HG02885 (cell line): ENCODE data around the gene LRIG2.
A peak's percentile ranks its signal among the peaks of the same experiment; 100 is the strongest.
"Not testable (repeated sequence)": the region's sequence is repeated elsewhere in the genome, so short reads cannot be mapped to it uniquely, and the experiment has no call there.

Experiments used
- ATAC-seq: cut with Tn5 transposase; IDR thresholded peaks from one replicate; pipeline ENCODE4 v1.9.1; 2021; ENCODE audit warnings: mild to moderate bottlenecking; ENCODE audit not compliant: unreplicated experiment, poor library complexity

LRIG2 gene

DNA sequence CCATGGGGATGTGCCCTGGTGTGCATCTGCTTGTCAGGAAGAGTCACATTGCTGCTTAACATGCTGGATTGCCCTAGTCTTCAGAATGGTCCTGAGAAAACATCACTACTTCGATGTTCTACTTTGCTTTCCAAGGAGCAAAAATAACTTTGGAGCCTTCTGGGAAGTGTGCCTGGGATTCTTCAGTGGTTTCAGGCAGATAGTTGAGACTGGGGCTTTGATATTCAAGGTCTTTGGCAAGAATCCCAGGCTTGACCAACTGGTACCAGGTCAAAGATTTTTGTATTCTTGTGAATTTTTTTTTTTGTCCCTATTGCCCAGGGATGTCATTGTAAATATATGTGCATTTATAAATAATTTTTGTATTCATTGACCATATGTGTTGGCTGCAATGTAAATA lies 51.4 kb downstream of the LRIG2 start:
- ATAC-seq = no peak

DNA sequence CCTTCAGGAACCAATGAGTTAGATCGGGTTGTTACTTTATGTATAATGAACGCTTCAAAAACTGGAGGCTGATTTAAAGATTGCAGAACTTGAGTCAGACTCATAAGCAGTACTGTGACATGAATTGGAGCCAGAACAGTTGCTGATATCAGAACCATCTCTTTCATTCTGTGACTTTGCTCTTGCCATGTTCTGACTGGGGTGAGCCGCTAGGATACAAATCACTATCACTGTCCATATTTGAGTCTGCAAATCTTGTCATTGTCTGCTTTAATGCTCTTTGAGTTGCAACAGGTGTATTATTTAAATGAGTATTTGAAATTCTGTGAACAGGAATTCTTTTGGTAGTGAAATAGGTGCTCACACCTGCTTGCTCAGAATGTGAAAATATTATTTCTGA lies 52.5 kb downstream of the LRIG2 start:
- no peak for ATAC-seq

DNA sequence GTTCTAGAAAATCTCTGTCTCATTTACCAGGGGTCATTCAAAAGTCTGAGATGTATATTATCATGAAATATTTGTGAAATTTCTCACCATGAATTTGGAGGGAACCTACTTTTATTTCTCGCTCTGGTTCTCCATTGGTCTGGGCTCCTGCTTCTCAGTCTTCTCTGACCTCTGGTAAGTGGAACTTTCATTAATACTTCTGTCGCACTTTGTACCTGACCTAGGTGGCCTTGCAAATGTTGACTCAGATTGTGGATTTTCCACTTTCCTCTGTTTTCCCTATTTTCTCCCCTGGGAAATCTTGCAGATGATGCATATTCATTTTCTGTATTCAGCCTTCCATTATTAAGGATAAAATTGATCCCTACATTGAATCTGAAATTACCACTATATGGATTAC lies 53.2 kb downstream of the LRIG2 start:
- ATAC-seq = no peak

DNA sequence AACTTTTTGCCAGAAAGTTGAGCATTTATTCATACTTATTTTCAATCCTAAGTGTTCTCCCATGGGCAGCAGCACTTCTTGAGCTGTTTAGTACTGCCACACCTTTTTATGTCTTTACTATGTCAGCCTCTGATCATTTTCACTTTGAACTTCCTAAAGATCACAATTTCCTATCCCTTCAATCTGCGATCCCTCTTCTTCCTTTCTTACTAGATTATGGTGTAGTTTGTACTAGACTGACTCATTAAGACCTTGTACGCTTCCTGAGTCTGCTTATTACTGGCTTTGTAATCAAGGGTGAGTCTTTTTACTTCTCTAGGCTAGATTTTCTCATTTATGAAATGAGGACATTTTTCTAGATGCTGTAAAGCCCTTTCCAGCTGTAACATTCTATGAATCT lies 55.1 kb downstream of the LRIG2 start:
- ATAC-seq = no peak

DNA sequence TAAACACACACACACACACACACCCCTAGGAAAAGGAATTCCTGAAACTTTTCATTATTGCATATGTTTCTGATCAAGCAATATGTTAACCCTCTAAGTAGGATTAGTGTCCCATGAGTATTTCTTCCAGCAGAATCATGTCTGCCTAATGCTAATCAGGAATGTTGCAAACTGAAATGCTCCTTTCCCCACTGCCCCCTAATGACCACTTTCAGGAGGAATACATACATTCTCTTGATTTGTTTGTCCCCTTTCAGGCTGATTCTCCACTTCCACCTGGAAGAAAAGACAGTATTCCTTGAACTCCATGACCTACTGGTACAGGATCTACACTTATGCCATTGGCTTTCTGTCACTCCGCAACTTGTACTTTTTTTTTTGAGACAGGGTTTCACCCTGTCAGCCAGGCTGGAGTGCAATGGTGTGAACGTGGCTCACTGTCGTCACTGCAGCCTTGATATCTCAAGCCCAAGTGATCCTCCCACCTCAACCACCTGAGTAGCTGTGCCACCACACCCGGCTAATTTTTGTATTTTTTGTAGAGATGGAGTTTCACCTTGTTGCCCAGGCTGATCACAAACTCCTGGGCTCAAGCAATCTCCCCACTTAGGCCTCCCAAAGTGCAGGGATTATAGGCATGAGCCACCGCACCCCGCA lies 56.7 kb downstream of the LRIG2 start:
- ATAC-seq = no peak

DNA sequence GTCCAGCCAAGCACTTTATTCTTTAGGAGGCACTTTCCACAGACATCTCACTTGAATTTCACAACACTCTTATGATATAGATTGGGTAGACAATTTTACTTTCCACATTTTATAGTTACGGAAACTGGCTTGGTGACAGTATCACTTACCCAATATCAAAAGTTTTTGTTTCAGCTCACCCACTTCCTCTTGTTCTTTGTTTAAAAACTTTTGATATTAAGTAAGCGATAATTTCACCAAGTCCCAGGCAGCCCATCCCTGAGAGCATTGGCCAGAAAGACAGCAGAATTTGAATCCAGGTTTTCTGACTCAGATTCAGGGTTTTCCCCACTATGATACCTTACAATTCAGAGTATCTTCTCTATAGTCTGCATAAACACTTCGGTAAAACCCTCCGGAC lies 60.0 kb downstream of the LRIG2 start:
- ATAC-seq = no peak

DNA sequence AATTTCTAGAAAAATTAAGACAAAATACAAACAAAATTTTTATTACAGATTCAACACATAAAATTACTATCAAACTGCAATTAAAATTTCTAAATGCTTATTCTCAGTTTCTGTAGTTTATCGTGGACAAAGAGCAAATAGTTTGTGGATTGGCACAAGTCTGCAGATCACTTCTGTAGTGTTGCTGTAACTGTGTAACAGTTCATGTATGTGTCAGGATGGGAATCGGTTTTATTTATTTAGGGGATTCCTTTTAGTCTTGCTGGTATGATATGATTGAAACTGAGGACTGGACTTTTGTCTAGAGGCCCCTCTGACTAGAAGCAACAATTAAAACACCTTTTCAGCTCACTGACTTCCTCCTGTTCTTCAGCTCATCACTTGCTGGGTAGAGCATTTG lies 60.8 kb downstream of the LRIG2 start:
- no peak for ATAC-seq

DNA sequence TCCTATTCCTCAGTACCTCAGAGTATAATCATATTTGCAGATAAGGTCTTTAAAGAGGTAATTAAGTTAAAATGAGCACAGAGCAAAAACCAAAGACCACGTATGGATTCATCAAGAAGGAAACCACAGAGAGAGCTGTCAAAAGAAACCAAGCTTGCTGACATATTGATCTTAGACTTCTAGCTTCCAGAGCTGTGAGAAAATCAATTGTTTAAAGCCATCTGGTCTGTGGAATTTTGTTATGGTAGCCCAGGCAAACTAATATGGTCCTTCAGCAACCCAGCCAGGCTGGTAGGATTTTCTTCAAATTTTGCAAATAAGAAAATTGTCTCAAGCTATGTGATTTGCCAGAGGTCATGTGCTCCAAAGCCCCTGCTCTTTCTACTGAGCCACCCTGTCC lies 62.5 kb downstream of the LRIG2 start:
- ATAC-seq = no peak

DNA sequence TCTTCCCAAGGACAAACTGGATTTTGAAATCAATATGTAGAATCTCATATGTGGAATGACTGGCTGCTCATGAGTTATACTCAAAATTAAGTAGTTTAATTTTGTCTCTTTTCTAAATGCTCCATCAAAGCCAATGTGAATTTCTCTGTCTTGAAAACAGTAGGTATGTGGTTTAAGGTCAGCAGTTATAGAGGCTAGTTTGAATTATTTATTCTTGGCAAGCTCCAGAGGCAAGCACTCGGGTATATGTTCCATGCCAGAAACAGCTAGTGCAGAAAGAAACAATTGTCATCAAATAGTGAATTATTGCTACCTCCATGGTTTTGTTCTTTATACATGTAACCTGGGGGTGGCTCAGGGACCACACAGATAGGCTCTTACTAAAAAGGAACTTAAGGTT lies 63.5 kb downstream of the LRIG2 start:
- no peak for ATAC-seq

DNA sequence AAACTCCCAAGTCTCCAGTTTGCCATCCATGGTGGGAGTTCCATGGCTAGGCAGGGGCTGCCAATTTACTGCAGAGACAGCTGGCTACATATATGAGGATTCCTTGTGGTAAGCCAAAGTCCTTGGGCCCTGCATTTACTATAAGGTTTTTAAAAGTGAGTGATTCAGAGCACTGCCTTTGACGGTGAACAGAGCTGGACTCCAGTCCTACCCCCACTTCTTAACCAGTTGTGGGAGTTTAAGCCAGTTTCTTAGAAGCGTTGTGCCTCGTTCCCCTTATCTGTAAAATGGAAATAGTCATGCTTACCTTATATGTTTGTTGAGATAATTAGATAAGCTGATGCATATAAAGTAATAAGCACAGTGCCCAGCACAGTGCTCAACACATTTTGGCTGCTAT lies 64.6 kb downstream of the LRIG2 start:
- no peak for ATAC-seq

DNA sequence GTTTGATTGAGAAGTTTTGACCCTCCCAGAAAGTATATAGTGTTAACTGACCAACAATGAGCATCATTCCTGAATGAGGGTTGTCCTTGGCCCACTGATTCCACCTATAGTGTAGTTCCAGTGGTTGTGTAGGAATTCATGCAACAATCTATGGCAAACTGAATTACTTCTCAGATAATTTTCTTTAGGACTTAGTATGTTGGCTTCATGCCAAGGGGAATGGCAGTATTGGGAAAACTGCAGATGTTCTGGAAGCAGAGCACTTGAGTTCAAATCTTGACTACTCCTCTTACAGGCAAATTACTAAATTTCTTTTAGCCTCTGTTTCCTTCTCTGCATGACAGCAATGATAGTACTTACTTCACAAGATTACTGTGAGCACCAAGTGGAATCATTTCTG lies 65.8 kb downstream of the LRIG2 start:
- no peak for ATAC-seq

DNA sequence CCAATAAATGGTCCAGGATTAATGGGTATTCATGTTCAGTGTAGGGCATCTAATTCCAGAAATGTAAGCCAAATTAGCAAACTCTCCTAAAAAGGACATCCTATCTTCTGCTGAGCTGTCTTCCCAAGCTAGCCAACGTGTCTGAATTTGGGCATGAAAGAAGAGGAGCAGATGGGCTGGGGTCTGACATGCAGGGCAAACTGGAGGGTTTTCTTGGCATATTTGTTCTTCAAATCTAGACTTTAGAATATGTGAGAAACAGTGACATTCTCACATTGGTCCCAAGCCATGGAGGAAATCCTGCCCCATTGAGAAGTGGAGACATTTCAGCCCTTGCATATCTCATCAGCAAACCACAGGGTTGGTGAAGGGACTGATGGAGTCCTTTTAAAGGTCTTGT lies 67.2 kb downstream of the LRIG2 start:
- no peak for ATAC-seq

DNA sequence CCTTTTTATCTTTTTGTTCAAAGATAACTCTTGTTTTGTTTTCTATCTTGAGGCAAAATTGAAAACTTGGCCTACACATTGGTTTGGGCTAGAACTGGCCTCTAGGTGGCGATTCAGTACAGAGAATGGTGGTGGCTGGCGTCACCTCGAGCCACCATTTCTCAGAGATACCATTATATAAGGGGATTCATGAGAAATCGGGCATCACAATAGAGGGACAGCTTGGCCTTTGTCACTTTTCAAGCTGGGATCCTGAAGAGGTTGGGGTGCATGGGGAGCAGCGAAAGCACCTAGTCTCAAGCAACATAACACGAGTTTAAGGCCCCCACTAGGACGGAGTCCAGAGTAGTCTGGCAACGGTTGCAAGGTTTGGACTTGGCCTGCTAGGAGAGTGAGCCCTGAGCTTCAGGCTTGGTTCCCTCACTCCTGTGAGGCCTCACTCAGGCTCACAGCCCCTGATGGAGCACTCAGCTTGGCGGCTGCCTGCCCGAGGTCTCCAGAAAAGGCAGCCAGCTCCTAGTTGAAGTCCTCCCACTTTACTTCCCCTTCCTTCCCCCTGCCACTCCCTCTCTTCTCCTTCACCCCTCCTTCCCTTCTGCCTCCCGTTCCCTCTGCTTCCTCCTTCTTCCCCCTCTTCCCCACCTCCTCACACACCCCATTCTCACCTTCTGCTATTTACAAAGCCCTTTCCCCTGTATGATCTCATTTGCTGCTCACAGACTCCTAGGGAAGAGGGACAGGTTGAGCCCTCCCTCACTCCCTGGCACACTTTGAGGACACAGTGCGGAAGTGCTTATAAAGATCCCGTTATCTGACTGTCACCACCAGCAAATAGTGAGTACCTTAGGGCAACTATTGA lies 67.8 kb downstream of the LRIG2 start:
- ATAC-seq = peak; percentile 89

DNA sequence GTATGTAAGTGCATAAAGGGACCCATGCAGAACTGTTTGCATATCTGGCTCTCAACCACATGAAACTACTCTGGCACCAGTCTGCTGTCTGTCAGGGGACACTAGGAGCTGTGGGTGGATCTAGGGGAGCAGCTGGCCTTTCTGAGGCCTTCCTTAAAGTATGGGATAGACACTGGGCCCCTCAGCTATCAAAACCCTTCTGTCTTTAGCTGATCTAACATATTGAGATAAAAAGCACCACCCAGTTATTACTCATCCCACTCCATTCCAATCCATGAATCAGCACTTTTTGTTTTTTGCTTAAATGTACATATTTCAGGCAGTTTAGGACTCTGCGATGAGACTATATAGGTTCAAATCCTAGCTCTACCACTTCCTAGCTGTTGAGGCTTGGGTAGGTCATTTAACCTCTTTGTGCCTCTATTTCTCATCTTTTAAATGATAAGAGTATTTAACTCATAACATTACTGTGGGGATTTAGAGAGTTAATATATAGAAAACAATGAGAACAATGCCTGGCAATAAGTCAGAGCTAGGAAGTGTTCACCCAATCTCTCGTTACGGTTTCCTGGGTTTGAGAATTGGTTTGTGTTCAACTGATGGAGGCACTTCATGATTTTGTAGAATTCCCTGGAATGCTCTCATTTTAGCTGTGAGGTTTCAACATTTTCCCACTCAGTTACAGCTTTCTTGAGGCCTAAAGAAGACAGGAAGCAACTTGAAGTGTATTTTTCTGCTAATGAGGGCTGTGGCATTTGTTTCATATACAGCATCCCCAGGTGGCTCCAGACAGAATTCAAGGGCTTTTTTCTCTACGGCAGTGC lies 68.9 kb downstream of the LRIG2 start:
- no peak for ATAC-seq

DNA sequence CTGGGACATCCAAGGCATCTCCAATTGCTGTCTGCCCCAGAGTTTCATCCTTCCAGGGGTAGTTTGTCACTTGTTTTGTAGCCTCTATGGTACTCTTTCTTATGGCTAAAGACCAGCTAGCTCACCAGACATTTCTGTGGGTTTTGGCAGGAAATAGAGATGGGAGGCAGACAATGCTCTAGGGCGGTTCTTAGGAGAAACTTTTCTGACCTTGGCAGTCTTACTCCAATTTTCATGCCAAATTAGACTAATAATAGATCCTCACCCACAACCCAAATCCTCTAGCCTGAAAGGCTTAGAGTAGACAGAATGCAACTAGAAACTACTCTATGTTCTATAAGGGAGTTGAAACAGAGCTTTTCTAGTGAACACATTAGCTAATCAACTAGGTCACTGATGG lies 69.8 kb downstream of the LRIG2 start:
- ATAC-seq = no peak

DNA sequence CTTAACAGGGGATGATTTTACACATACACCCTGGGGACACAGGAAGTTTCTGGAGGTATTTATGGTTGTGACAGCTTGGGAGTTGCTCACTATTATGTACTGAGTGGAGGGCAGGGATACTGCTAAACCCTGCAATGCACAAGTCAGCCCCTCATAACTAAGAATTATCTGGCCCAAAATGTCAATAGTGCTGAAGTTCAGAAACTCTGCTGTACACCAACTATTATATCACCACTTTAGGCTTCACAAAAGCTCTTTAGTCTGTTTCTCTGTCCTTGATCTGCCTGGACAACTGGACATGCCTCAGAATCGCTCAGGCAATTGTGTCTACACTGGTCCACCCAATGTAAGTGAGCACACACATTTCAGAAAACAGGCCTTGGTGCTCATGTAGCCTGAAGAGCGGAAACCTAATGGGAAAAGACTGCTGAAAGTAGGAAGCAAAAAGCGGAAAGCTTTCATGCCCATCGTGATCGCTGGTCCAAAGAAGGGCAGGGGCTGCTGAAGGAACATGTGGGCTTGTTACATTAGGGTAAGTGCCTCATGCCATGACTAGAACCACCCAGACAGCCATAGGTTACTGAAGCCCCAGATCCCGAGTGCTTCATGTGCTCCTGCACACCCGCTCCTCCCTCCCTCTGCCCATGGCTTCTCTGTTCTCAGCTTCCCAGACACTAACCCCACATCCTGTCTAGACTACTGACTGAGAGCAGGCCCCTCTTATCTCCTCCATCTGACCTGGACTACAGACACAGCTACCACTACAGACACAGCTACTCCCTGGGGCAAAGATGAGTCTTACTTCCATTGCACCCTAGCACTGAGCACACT lies 73.5 kb downstream of the LRIG2 start:
- no peak for ATAC-seq

DNA sequence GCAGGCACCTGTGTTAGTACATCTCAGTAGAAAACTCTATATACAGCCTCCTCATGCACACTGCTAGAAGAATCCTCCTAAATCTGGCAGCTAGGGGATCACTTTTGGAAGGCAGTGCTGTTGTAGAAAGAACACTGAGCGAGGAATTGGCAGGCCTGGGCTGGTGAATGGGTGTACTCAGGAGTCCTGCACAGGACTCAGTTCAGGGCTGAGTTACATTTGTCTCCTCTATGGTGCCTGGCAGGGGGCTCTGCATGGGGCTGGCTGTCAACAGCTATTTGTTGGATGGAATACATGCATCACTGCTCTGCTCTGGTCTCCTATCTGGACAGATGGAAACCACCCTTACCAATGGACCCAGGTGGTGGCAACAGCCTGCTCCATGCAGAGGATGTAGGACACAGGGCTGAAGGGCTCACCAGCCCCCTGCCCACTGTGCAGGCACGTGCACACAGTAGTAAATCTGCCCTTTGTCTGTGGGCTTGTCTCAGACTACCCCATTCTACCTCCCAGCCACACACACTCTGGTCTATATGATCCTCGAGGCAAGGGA lies 74.2 kb downstream of the LRIG2 start:
- no peak for ATAC-seq

DNA sequence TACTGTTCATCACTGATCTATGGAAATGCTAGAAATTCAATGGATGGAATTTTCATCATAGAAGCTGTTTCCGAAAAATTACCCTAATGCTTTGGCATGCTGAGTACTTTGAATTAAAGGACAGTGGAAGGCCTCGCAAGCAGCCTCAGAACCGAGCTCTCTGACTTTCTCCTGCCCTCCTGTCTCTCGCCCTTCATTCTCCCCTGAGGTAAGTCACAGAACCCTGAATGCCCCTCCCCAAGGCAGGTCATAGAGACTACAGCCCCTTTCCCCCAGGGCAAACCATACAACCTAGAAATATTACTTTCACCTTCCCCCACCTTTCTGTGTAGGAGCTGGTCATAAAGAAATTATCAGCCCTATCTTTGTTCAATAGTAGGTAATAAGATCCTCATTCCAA lies 74.8 kb downstream of the LRIG2 start:
- ATAC-seq = no peak

DNA sequence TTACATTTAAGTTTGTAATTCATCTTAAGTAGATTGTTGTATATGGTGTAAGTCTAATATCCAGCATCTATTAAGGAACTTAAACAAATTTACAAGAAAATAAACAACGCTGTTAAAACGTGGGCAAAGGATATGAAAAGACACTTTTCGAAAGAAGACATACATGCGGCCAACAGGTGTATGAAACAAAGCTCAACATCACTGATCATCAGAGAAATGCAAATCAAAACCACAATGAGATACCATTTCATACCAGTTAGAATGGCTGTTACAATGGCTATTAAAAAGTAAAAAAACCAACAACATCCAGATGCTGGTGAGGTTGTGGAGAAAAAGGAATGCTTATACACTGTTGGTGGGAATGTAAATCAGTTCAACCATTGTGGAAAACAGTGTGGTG lies 77.5 kb downstream of the LRIG2 start:
- ATAC-seq = not testable (repeated sequence)
